HAP-1 (cell line): ENCODE data around the gene MYADML2.

Source experiments
- DNase-seq, 2 experiments: peaks; one replicate each; pipeline ENCODE4 v3.0.0-alpha.2; 2016 to 2020; ENCODE audit warnings: low spot score in 2 of 2
- H3K27me3 ChIP-seq: fragments of 250-450 bp; sonication (Bioruptor Pico); 2 replicates; pipeline ENCODE4 v1.5.1; 2020; ENCODE audit warnings: low read depth, mild to moderate bottlenecking, moderate library complexity
- H3K36me3 ChIP-seq: fragments of 250-450 bp; sonication (Bioruptor Pico); replicated peaks from 2 replicates; pipeline ENCODE4 v1.5.1; 2020; ENCODE audit warnings: mild to moderate bottlenecking
- H3K4me1 ChIP-seq: fragments of 250-450 bp; sonication (Bioruptor Pico); 2 replicates; pipeline ENCODE4 v1.5.1; 2020; ENCODE audit warnings: mild to moderate bottlenecking
- H3K4me3 ChIP-seq: fragments of 250-450 bp; sonication (Bioruptor Pico); 2 replicates; pipeline ENCODE4 v1.5.1; 2020; ENCODE audit warnings: mild to moderate bottlenecking, moderate library complexity
- H3K9me3 ChIP-seq: fragments of 250-450 bp; sonication (Bioruptor Pico); 2 replicates; pipeline ENCODE4 v1.5.1; 2020; ENCODE audit warnings: mild to moderate bottlenecking, moderate library complexity
- in situ Hi-C: fragments of 300-500 bp; cut with MboI; formaldehyde crosslinking; loops from 3 replicates; pipeline ENCODE4 v1.14.3; 2020; ENCODE audit warnings: low sequenced_read_pairs, inconsistent platforms, mixed read lengths

The MYADML2 gene

GRCh38 chr17:81967533-81968395 is 20.7 kb upstream of the MYADML2 start:
- in situ Hi-C loops = no loop called here
- H3K27me3 ChIP-seq = no peaks in the 10 kb centered on the region
- no peaks in the 10 kb centered on the region for H3K36me3 ChIP-seq
- no peaks in the 10 kb centered on the region for H3K9me3 ChIP-seq
- H3K4me3 ChIP-seq = no peak overlapping the region
- H3K4me1 ChIP-seq = peaks cover 3% of the 10 kb centered on the region
- peak; percentile 54 to 84 for DNase-seq

GRCh38 chr17:81967244-81967532 is 20.2 kb upstream of the MYADML2 start:
- Histone ChIP-seq H3K36me3 (no peaks in the 10 kb centered on the region), H3K4me3 (no peak overlapping the region), H3K9me3 (no peaks in the 10 kb centered on the region), H3K4me1 (peaks cover 3% of the 10 kb centered on the region), H3K27me3 (no peaks in the 10 kb centered on the region)
- no peak for DNase-seq
- in situ Hi-C loops = no loop called here

- H3K4me1 ChIP-seq = peaks cover 3% of the 10 kb centered on the region
- no peaks in the 10 kb centered on the region for H3K36me3 ChIP-seq
- no peak for DNase-seq
- in situ Hi-C loops = no loop called here
- H3K9me3 ChIP-seq = no peaks in the 10 kb centered on the region
- H3K27me3 ChIP-seq = no peaks in the 10 kb centered on the region
- H3K4me3 ChIP-seq = no peak overlapping the region
Observed at GRCh38 chr17:81966343-81967243, 19.6 kb upstream of the MYADML2 start.

- DNase-seq = no peak
- no peak overlapping the region for H3K4me3 ChIP-seq
- in situ Hi-C loops = no loop called here
- peaks cover 3% of the 10 kb centered on the region for H3K4me1 ChIP-seq
- no peaks in the 10 kb centered on the region for H3K9me3 ChIP-seq
- peaks cover 8% of the 10 kb centered on the region for H3K27me3 ChIP-seq
- no peaks in the 10 kb centered on the region for H3K36me3 ChIP-seq
Observed at GRCh38 chr17:81964081-81964849, 17.2 kb upstream of the MYADML2 start.

- no peak for DNase-seq
- Histone ChIP-seq H3K4me3 (no peak overlapping the region), H3K36me3 (no peaks in the 10 kb centered on the region), H3K4me1 (peaks cover 3% of the 10 kb centered on the region), H3K27me3 (peaks cover 8% of the 10 kb centered on the region), H3K9me3 (no peaks in the 10 kb centered on the region)
- in situ Hi-C loops = no loop called here
Observed at GRCh38 chr17:81962499-81963441, 15.7 kb upstream of the MYADML2 start.

GRCh38 chr17:81961521-81962498 is 14.8 kb upstream of the MYADML2 start:
- H3K4me1 ChIP-seq = no peaks in the 10 kb centered on the region; the same call in 1 of the 2 replicates
- in situ Hi-C loops = no loop called here
- no peaks in the 10 kb centered on the region for H3K9me3 ChIP-seq
- H3K36me3 ChIP-seq = no peaks in the 10 kb centered on the region
- no peak overlapping the region for H3K4me3 ChIP-seq
- no peak for DNase-seq
- H3K27me3 ChIP-seq = peaks cover 8% of the 10 kb centered on the region

GRCh38 chr17:81961087-81961511 is 14.1 kb upstream of the MYADML2 start, which contains the start of gene NOTUM:
TSS of gene NOTUM (minus strand) at chr17:81961187. CDS start at chr17:81960909, 278 bp downstream.
- peak within 1 kb of the TSS; percentile 37 for H3K4me3 ChIP-seq
- H3K27me3 ChIP-seq = peaks cover 8% of the 10 kb centered on the region
- peak; percentile 41 to 77 for DNase-seq
- no peaks in the 10 kb centered on the region for H3K36me3 ChIP-seq
- in situ Hi-C loops = no loop called here
- no peaks in the 10 kb centered on the region for H3K9me3 ChIP-seq
- no peaks in the 10 kb centered on the region; the same call in 1 of the 2 replicates for H3K4me1 ChIP-seq

- Histone ChIP-seq H3K4me1 (no peaks in the 10 kb centered on the region; the same call in 1 of the 2 replicates), H3K9me3 (no peaks in the 10 kb centered on the region), H3K27me3 (peaks cover 8% of the 10 kb centered on the region), H3K36me3 (no peaks in the 10 kb centered on the region), H3K4me3 (peak overlapping the region; percentile 37)
- in situ Hi-C loops = no loop called here
- DNase-seq = peak in 1 of 2 experiments; percentile 32
Observed at GRCh38 chr17:81960130-81960958, 13.3 kb upstream of the MYADML2 start.

- H3K4me1 ChIP-seq = no peaks in the 10 kb centered on the region; the same call in 1 of the 2 replicates
- peak in 1 of 2 experiments; percentile 74 for DNase-seq
- no peaks in the 10 kb centered on the region for H3K36me3 ChIP-seq
- in situ Hi-C loops = no loop called here
- H3K27me3 ChIP-seq = peaks cover 8% of the 10 kb centered on the region
- no peaks in the 10 kb centered on the region for H3K9me3 ChIP-seq
- peak overlapping the region; percentile 37 for H3K4me3 ChIP-seq
Observed at GRCh38 chr17:81959362-81960129, 12.5 kb upstream of the MYADML2 start.

GRCh38 chr17:81958633-81959342 is 11.8 kb upstream of the MYADML2 start:
- Histone ChIP-seq H3K36me3 (no peaks in the 10 kb centered on the region), H3K4me1 (no peaks in the 10 kb centered on the region; the same call in 1 of the 2 replicates), H3K9me3 (no peaks in the 10 kb centered on the region), H3K27me3 (peaks cover 8% of the 10 kb centered on the region), H3K4me3 (peak overlapping the region; percentile 37)
- in situ Hi-C loops = no loop called here
- DNase-seq = no peak
